Fibroblast of the aortic adventitia (primary cell): ENCODE measurements around the gene MRTFA. TPM values are rescaled to one million over a fixed set of nuclear protein-coding genes. Genes with fewer than 3 reads are reported as not detected.
"Not testable (repeated sequence)": the region's sequence is repeated elsewhere in the genome, so short reads cannot be mapped to it uniquely, and the experiment has no call there.

Experiments used
- DNase-seq: peaks from one replicate; pipeline ENCODE4 v3.0.0-alpha.2; 2010; ENCODE audit warnings: low read depth
- H3K4me3 ChIP-seq: 2 replicates; pipeline ENCODE4 v1.5.1; 2011; ENCODE audit warnings: low read depth, mild to moderate bottlenecking, control low read depth, low read length, moderate library complexity
- CTCF ChIP-seq: IDR thresholded peaks from 2 replicates; pipeline ENCODE4 v1.5.1; 2011; ENCODE audit warnings: mild to moderate bottlenecking, low read length, control low read depth, inconsistent platforms; ENCODE audit not compliant: insufficient read depth
- total RNA-seq: library from RNA; depleted of rRNA; stranded (reverse); fragments of >200 nt; gene quantifications from 2 replicates; pipeline ENCODE4 v1.2.3, GENCODE V29; 2012; ENCODE audit warnings: low replicate concordance

The MRTFA gene
- total RNA-seq, 1 donor = 25.8 TPM

GRCh38 chr22:40544758-40545157 is 91.8 kb downstream of the MRTFA start:
- H3K4me3 ChIP-seq = no peak overlapping the region
- no peak for TF ChIP-seq CTCF
- DNase-seq = no peak

GRCh38 chr22:40542821-40543540 is 93.5 kb downstream of the MRTFA start:
- peak; percentile 33 for DNase-seq
- TF ChIP-seq CTCF = no peak
- H3K4me3 ChIP-seq = no peak overlapping the region

GRCh38 chr22:40541300-40541699 is 95.2 kb downstream of the MRTFA start:
- H3K4me3 ChIP-seq = no peak overlapping the region
- no peak for DNase-seq
- no peak for TF ChIP-seq CTCF

GRCh38 chr22:40540265-40540664 is 96.3 kb downstream of the MRTFA start:
- no peak for DNase-seq
- H3K4me3 ChIP-seq = no peak overlapping the region
- TF ChIP-seq CTCF = no peak

- not testable (repeated sequence) for DNase-seq, H3K4me3 ChIP-seq
Measured at GRCh38 chr22:40536149-40536548, 100.4 kb downstream of the MRTFA start.

GRCh38 chr22:40535642-40536041 is 100.9 kb downstream of the MRTFA start:
- no peak for DNase-seq
- no peak overlapping the region for H3K4me3 ChIP-seq
- no peak for TF ChIP-seq CTCF

GRCh38 chr22:40535189-40535512 is 101.4 kb downstream of the MRTFA start:
- TF ChIP-seq CTCF = no peak
- H3K4me3 ChIP-seq = no peak overlapping the region
- DNase-seq = no peak
